ENCODE results near the gene C1orf226. TPM values are rescaled to one million over a fixed set of nuclear protein-coding genes. Genes with fewer than 3 reads are reported as not detected.

C1orf226 gene, protein sequence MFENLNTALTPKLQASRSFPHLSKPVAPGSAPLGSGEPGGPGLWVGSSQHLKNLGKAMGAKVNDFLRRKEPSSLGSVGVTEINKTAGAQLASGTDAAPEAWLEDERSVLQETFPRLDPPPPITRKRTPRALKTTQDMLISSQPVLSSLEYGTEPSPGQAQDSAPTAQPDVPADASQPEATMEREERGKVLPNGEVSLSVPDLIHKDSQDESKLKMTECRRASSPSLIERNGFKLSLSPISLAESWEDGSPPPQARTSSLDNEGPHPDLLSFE
- 1 to 10 TPM in 3 of 4 donors, under 1 TPM in 1; 0.13 to 4.0 (median 2.3) TPM for total RNA-seq

DNA sequence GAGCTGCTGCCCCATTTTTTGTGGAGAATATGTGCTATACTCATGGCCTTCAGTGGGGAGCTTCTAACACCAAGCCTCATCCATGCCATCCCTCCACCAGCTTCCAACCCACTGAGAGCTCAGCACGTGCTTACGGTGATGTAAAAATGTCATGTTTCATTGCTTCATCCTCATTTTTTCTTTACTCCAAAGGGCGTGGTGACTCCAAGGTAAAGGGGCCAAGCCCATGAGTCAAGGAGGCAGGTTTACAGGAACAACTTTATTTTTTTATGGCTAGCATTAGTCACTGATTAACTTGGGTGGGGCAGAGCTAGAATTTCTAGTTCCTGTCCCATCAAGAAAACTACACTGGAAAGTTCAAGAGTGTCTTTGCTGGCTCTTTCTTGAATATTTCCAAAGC lies at the start of gene C1orf226:
TSS of gene C1orf226 (plus strand) at position 346 of the 400 bp plus-strand sequence. CDS start 174 bp downstream, outside the sequence.
- Histone ChIP-seq H3K27ac (no peak within 1 kb of the TSS), H3K36me3 (no peaks in the 10 kb centered on the region), H3K4me3 (replicated peaks in 1 of 3) (no peak within 1 kb of the TSS), H3K27me3 (no peaks in the 10 kb centered on the region), H3K9me3 (no peaks in the 10 kb centered on the region), H3K4me1 (no peaks in the 10 kb centered on the region)
- intact Hi-C loops (cut with DNase I) = no loop called here
- 96 to 97% methylated on average over 3 of the region's 3 CpGs for WGBS, 2 donors
- TF ChIP-seq, protein P1, sequence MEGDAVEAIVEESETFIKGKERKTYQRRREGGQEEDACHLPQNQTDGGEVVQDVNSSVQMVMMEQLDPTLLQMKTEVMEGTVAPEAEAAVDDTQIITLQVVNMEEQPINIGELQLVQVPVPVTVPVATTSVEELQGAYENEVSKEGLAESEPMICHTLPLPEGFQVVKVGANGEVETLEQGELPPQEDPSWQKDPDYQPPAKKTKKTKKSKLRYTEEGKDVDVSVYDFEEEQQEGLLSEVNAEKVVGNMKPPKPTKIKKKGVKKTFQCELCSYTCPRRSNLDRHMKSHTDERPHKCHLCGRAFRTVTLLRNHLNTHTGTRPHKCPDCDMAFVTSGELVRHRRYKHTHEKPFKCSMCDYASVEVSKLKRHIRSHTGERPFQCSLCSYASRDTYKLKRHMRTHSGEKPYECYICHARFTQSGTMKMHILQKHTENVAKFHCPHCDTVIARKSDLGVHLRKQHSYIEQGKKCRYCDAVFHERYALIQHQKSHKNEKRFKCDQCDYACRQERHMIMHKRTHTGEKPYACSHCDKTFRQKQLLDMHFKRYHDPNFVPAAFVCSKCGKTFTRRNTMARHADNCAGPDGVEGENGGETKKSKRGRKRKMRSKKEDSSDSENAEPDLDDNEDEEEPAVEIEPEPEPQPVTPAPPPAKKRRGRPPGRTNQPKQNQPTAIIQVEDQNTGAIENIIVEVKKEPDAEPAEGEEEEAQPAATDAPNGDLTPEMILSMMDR (IDR thresholded peaks at IDR 0.05) = no peak
- no peak for TF ChIP-seq POLR2A (IDR thresholded peaks at IDR 0.05)
- DNase-seq = no peak

DNA sequence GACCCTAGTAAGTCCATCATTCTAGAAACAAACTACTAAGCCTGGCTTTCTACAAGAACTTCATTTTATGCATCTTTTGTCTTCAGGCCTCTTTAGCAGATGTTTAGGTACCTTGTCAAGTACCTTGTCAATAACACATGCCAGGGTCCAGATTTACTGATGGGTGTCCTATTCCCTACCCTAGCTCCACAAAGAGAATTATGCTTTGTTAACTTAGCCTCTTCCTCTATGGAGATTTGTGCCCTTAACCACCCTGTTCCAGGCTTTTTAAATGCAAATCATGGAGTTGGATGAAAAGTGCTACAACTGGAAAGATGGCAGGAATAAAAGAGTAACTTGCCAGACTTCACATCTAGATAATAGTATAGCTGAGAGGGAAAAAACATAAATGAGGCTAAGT lies 47.5 kb upstream of the C1orf226 start:
- Histone ChIP-seq H3K27me3 (no peaks in the 10 kb centered on the region), H3K4me3 (replicated peaks in 1 of 3) (no peak overlapping the region), H3K4me1 (no peaks in the 10 kb centered on the region), H3K27ac (no peak overlapping the region), H3K36me3 (no peaks in the 10 kb centered on the region), H3K9me3 (no peaks in the 10 kb centered on the region)
- intact Hi-C loops (cut with DNase I) = no loop called here
- no peak for DNase-seq
- TF ChIP-seq, protein P1 (IDR thresholded peaks at IDR 0.05) = no peak
- TF ChIP-seq POLR2A (IDR thresholded peaks at IDR 0.05) = no peak

DNA sequence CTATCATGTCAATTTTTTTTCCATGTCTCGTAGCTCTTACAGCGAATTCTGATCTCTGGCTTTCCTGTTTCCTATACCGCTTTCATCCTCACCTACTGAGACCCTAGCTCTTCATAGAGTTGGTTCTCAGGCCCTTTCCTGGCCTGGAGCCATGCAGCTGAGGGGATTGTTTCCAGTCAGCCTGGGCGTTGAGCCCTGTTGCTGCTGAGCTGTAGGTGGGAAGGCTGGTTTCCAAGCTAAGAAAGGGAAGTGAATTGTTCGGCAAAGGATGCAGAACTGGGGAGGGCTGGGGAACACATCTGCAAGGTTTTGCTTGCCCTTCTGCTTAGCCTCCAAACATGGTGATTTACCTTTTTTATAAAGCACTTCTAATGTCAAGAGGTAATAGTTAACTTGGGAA lies 46.4 kb upstream of the C1orf226 start:
- Histone ChIP-seq H3K27me3 (no peaks in the 10 kb centered on the region), H3K4me3 (replicated peaks in 1 of 3) (no peak overlapping the region), H3K36me3 (no peaks in the 10 kb centered on the region), H3K4me1 (no peaks in the 10 kb centered on the region), H3K27ac (no peak overlapping the region), H3K9me3 (no peaks in the 10 kb centered on the region)
- TF ChIP-seq, protein P1 (IDR thresholded peaks at IDR 0.05) = no peak
- no peak for TF ChIP-seq POLR2A (IDR thresholded peaks at IDR 0.05)
- 69 to 72% methylated on average over 5 of the region's 5 CpGs for WGBS, 2 donors
- no peak for DNase-seq
- intact Hi-C loops (cut with DNase I) = no loop called here

DNA sequence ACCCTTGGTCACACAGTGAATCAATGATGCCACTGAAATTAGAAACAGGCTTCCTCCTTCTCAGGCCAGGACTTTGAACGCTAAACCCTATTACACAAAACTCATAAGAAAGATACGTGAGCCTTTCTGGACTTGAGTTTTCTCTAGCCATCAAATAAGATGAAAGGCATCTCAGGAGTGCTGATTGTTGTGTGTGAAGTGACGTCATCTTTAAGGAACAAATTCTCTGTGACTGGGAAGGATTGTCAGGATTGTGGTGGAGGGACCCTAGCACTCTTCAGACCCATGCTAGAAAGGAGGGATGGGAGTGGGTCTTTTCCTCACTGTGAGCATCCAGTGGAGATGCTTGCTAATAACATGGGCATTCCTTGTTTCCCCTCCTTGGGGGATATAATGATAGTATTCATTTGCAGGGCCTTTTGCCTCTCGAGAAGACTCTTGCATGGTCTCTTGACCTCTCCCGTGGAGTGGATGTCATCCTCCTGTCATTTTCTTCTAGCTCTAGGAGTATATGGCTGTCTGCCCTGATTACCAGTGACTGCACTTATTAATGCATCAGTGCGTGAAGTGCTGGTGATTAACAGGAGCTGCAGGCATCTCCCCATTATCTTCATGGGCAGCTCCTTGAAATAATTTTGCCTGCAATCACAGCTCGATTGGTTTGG lies 44.8 kb upstream of the C1orf226 start:
- Histone ChIP-seq H3K9me3 (no peaks in the 10 kb centered on the region), H3K4me3 (replicated peaks in 1 of 3) (no peak overlapping the region), H3K36me3 (no peaks in the 10 kb centered on the region), H3K27me3 (no peaks in the 10 kb centered on the region), H3K4me1 (no peaks in the 10 kb centered on the region), H3K27ac (no peak overlapping the region)
- WGBS, 2 donors = 77 to 83% methylated on average over 7 of the region's 7 CpGs
- no peak for TF ChIP-seq POLR2A (IDR thresholded peaks at IDR 0.05)
- TF ChIP-seq, protein P1 (IDR thresholded peaks at IDR 0.05) = no peak
- DNase-seq = no peak
- intact Hi-C loops (cut with DNase I) = no loop called here

DNA sequence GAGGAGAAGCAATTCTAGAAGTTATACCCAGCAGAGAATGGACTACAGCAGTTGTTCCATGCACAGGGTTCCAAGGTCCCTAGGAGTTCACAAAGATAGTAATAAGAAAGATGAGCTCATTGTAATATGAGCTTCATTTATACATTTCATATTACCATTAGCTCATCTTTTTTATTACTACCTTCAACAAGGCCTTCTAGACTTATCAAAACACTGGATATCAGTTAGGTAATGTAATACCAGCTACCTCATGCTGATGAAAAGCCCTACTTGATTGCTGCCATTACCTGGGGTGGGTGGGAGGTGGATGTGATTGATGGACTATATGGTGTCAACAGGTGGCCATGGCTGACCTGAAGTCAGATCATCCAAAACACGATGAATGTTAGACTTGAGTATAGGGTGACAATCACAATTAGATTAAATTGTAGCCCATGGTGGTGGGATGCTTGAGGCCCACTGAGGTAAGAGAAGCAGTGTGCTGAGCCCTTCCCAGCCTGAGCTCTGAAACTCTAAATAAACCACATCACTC lies 39.0 kb upstream of the C1orf226 start:
- H3K4me1 ChIP-seq = no peaks in the 10 kb centered on the region
- H3K9me3 ChIP-seq = no peaks in the 10 kb centered on the region
- H3K4me3 ChIP-seq (replicated peaks in 1 of 3) = no peak overlapping the region
- no peak for DNase-seq
- intact Hi-C loops (cut with DNase I) = no loop called here
- no peaks in the 10 kb centered on the region for H3K36me3 ChIP-seq
- TF ChIP-seq, protein P1 (IDR thresholded peaks at IDR 0.05) = no peak
- TF ChIP-seq POLR2A (IDR thresholded peaks at IDR 0.05) = no peak
- WGBS, 2 donors = 80 to 95% methylated on average over 1 of the region's 1 CpG
- H3K27ac ChIP-seq = no peak overlapping the region
- H3K27me3 ChIP-seq = no peaks in the 10 kb centered on the region

Data from thyroid gland (tissue), 4 donors.